K562 (cell line): Measurements from ENCODE around the gene FARP2. TPM values are rescaled to one million over a fixed set of nuclear protein-coding genes. Genes with fewer than 3 reads are reported as not detected.
A peak's percentile ranks its signal among the peaks of the same experiment; 100 is the strongest.

ENCODE experiments used
- ARHGAP35 ChIP-seq: fragments of 450-650 bp; IDR thresholded peaks from 2 replicates; pipeline ENCODE4 v1.6.1; 2018; ENCODE audit not compliant: partially characterized antibody
- ATF4 ChIP-seq: fragments of 450-650 bp; formaldehyde crosslinking; IDR thresholded peaks from 2 replicates; pipeline ENCODE4 v1.4.0; 2022; ENCODE audit warnings: mild to moderate bottlenecking, moderate library complexity
- KDM1A ChIP-seq, 2 experiments: fragments of 450-650 bp; IDR thresholded peaks; 2 replicates each; pipeline ENCODE4 v1.6.1; 2016; ENCODE audit warnings: mild to moderate bottlenecking in 2 of 2
- L3MBTL2 ChIP-seq: fragments of 450-650 bp; IDR thresholded peaks from 2 replicates; pipeline ENCODE4 v1.6.1; 2016; ENCODE audit warnings: mild to moderate bottlenecking, moderate library complexity
- MCM3 ChIP-seq: fragments of 450-650 bp; IDR thresholded peaks from 2 replicates; pipeline ENCODE4 v1.6.1; 2016
- NCOA6 ChIP-seq: fragments of 450-650 bp; IDR thresholded peaks from 2 replicates; pipeline ENCODE4 v1.6.1; 2017; ENCODE audit warnings: mild to moderate bottlenecking
- NFIX ChIP-seq: fragments of 250-450 bp; sonication (Bioruptor Pico); IDR thresholded peaks from 2 replicates; pipeline ENCODE4 v1.4.0; 2020; ENCODE audit warnings: low read depth, mild to moderate bottlenecking, moderate library complexity
- PHF20 ChIP-seq: fragments of 450-650 bp; IDR thresholded peaks from 2 replicates; pipeline ENCODE4 v1.6.1; 2018; ENCODE audit not compliant: partially characterized antibody
- POLR2A ChIP-seq: fragments of 450-650 bp; conservative IDR thresholded peaks from 2 replicates; pipeline ENCODE4 v1.6.1; 2016
- POU5F1 ChIP-seq: fragments of 150-350 bp; IDR thresholded peaks from 2 replicates; pipeline ENCODE4 v1.6.1; 2014; ENCODE audit warnings: borderline replicate concordance, low read length, low read depth, mild to moderate bottlenecking; ENCODE audit not compliant: partially characterized antibody
- RFX7 ChIP-seq: fragments of 250-450 bp; sonication (Bioruptor Pico); IDR thresholded peaks from 2 replicates; pipeline ENCODE4 v1.5.1; 2021; ENCODE audit warnings: mild to moderate bottlenecking
- RHOXF2B ChIP-seq: fragments of 250-450 bp; sonication (Bioruptor Pico); conservative IDR thresholded peaks from 2 replicates; pipeline ENCODE4 v1.5.1; 2021
- SOX6 ChIP-seq: fragments of 450-650 bp; IDR thresholded peaks from 2 replicates; pipeline ENCODE4 v1.6.1; 2014; ENCODE audit warnings: mild to moderate bottlenecking
- TCFL5 ChIP-seq: fragments of 250-450 bp; sonication (Bioruptor Pico); conservative IDR thresholded peaks from 2 replicates; pipeline ENCODE4 v1.6.1; 2021; ENCODE audit warnings: mild to moderate bottlenecking, moderate library complexity, matching md5 sums
- USF1 ChIP-seq: sonication (generic); formaldehyde crosslinking; IDR thresholded peaks from 2 replicates; pipeline ENCODE4 v1.9.0; 2022; ENCODE audit warnings: mild to moderate bottlenecking, missing genetic modification reagents
- ZNF253 ChIP-seq: fragments of 250-450 bp; sonication (Bioruptor Pico); conservative IDR thresholded peaks from 2 replicates; pipeline ENCODE4 v1.6.1; 2021; ENCODE audit warnings: mild to moderate bottlenecking
- polyA plus RNA-seq, 8 experiments: library from polyadenylated mRNA; depleted of rRNA in 4 of 8; stranded (reverse) in 5 of 8; unstranded in 3 of 8; fragments of >200 nt; fragmentation: Nextera tagmentation in 2 of 8; fragmentation: Illumina TruSeq in 1 of 8; extraction: Ambion mirVana in 2 of 8; extraction: Trizol in 1 of 8; gene quantifications; 2 replicates each; pipeline versions ENCODE4 v1.2.1 to v1.2.3, GENCODE V29; 2011 to 2014; ENCODE audit warnings: inconsistent platforms in 1 of 8, missing spikeins in 1 of 8
- total RNA-seq, 7 experiments: library from RNA; depleted of rRNA in 6 of 7; stranded (reverse); fragments of >200 nt in 6 of 7; fragmentation: Illumina TruSeq in 2 of 7; extraction: Trizol in 2 of 7; gene quantifications; 2 replicates each; pipeline versions ENCODE4 v1.2.1 to v1.2.3, GENCODE V29; 2011 to 2021; ENCODE audit warnings: low replicate concordance in 1 of 7
- TF ChIP-seq, protein P1 (sequence below): fragments of 200-800 bp; sonication (Bioruptor generic); IDR thresholded peaks from 2 replicates; pipeline ENCODE4 v1.6.1; 2017; ENCODE audit warnings: missing genetic modification characterization, missing compliant biosample characterization
- TF ChIP-seq, protein P2 (sequence below): fragments of 200-800 bp; sonication (Bioruptor generic); IDR thresholded peaks from 2 replicates; pipeline ENCODE4 v1.6.1; 2017; ENCODE audit warnings: missing genetic modification characterization, missing compliant biosample characterization
- TF ChIP-seq, protein P3 (sequence below): fragments of 450-650 bp; IDR thresholded peaks from 2 replicates; pipeline ENCODE4 v1.6.1; 2017; ENCODE audit warnings: antibody characterized with exemption, mild to moderate bottlenecking
- TF ChIP-seq, protein P4 (sequence below): IDR thresholded peaks from 2 replicates; pipeline ENCODE4 v1.6.1; 2014; ENCODE audit warnings: antibody characterized with exemption
- TF ChIP-seq, protein P5 (sequence below): sonication (generic); formaldehyde crosslinking; IDR thresholded peaks from 2 replicates; pipeline ENCODE4 v1.9.0; 2022; ENCODE audit warnings: mild to moderate bottlenecking, missing genetic modification reagents

FARP2 gene
- total and polyA plus RNA-seq, 9 of the 15 experiments (the other 6 are each of a cell fraction or from before 2014, with no cell fraction given): 4.1 to 38.1 (median 21.1) TPM

GRCh38 chr2:241386519-241386918 lies 30.4 kb downstream of the FARP2 start (continued):
- TF ChIP-seq, protein P1, sequence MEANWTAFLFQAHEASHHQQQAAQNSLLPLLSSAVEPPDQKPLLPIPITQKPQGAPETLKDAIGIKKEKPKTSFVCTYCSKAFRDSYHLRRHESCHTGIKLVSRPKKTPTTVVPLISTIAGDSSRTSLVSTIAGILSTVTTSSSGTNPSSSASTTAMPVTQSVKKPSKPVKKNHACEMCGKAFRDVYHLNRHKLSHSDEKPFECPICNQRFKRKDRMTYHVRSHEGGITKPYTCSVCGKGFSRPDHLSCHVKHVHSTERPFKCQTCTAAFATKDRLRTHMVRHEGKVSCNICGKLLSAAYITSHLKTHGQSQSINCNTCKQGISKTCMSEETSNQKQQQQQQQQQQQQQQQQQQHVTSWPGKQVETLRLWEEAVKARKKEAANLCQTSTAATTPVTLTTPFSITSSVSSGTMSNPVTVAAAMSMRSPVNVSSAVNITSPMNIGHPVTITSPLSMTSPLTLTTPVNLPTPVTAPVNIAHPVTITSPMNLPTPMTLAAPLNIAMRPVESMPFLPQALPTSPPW (CRISPR knock-in tag): 0 out of 2 replicates have a peak, but pooled peaks have one; percentile 25
- TF ChIP-seq, protein P2, sequence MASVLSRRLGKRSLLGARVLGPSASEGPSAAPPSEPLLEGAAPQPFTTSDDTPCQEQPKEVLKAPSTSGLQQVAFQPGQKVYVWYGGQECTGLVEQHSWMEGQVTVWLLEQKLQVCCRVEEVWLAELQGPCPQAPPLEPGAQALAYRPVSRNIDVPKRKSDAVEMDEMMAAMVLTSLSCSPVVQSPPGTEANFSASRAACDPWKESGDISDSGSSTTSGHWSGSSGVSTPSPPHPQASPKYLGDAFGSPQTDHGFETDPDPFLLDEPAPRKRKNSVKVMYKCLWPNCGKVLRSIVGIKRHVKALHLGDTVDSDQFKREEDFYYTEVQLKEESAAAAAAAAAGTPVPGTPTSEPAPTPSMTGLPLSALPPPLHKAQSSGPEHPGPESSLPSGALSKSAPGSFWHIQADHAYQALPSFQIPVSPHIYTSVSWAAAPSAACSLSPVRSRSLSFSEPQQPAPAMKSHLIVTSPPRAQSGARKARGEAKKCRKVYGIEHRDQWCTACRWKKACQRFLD (CRISPR knock-in tag): no peak
- TF ChIP-seq ATF4 (no peak), MCM3 (no peak), SOX6 (no peak), USF1 (CRISPR knock-in tag) (no peak), ZNF253 (CRISPR knock-in tag) (no peak), RFX7 (CRISPR knock-in tag) (no peak), NFIX (CRISPR knock-in tag) (no peak), KDM1A (IDR thresholded peaks at IDR 0.05) (peak; percentile 52 to 64; a peak in 3 of 4 replicates), PHF20 (no peak), RHOXF2B (no peak), L3MBTL2 (peak; percentile 81), POU5F1 (no peak), TCFL5 (CRISPR knock-in tag) (no peak), POLR2A (no peak), ARHGAP35 (no peak), NCOA6 (no peak)
- TF ChIP-seq, protein P3, sequence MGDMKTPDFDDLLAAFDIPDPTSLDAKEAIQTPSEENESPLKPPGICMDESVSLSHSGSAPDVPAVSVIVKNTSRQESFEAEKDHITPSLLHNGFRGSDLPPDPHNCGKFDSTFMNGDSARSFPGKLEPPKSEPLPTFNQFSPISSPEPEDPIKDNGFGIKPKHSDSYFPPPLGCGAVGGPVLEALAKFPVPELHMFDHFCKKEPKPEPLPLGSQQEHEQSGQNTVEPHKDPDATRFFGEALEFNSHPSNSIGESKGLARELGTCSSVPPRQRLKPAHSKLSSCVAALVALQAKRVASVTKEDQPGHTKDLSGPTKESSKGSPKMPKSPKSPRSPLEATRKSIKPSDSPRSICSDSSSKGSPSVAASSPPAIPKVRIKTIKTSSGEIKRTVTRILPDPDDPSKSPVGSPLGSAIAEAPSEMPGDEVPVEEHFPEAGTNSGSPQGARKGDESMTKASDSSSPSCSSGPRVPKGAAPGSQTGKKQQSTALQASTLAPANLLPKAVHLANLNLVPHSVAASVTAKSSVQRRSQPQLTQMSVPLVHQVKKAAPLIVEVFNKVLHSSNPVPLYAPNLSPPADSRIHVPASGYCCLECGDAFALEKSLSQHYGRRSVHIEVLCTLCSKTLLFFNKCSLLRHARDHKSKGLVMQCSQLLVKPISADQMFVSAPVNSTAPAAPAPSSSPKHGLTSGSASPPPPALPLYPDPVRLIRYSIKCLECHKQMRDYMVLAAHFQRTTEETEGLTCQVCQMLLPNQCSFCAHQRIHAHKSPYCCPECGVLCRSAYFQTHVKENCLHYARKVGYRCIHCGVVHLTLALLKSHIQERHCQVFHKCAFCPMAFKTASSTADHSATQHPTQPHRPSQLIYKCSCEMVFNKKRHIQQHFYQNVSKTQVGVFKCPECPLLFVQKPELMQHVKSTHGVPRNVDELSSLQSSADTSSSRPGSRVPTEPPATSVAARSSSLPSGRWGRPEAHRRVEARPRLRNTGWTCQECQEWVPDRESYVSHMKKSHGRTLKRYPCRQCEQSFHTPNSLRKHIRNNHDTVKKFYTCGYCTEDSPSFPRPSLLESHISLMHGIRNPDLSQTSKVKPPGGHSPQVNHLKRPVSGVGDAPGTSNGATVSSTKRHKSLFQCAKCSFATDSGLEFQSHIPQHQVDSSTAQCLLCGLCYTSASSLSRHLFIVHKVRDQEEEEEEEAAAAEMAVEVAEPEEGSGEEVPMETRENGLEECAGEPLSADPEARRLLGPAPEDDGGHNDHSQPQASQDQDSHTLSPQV: no peak
- TF ChIP-seq, protein P4, sequence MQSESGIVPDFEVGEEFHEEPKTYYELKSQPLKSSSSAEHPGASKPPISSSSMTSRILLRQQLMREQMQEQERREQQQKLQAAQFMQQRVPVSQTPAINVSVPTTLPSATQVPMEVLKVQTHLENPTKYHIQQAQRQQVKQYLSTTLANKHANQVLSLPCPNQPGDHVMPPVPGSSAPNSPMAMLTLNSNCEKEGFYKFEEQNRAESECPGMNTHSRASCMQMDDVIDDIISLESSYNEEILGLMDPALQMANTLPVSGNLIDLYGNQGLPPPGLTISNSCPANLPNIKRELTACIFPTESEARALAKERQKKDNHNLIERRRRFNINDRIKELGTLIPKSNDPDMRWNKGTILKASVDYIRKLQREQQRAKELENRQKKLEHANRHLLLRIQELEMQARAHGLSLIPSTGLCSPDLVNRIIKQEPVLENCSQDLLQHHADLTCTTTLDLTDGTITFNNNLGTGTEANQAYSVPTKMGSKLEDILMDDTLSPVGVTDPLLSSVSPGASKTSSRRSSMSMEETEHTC: no peak
- TF ChIP-seq, protein P5, sequence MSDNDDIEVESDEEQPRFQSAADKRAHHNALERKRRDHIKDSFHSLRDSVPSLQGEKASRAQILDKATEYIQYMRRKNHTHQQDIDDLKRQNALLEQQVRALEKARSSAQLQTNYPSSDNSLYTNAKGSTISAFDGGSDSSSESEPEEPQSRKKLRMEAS: no peak
